ENCODE measurements around the gene STARD9.
"Not testable (repeated sequence)": the region's sequence is repeated elsewhere in the genome, so short reads cannot be mapped to it uniquely, and the experiment has no call there.

Gene STARD9

DNA sequence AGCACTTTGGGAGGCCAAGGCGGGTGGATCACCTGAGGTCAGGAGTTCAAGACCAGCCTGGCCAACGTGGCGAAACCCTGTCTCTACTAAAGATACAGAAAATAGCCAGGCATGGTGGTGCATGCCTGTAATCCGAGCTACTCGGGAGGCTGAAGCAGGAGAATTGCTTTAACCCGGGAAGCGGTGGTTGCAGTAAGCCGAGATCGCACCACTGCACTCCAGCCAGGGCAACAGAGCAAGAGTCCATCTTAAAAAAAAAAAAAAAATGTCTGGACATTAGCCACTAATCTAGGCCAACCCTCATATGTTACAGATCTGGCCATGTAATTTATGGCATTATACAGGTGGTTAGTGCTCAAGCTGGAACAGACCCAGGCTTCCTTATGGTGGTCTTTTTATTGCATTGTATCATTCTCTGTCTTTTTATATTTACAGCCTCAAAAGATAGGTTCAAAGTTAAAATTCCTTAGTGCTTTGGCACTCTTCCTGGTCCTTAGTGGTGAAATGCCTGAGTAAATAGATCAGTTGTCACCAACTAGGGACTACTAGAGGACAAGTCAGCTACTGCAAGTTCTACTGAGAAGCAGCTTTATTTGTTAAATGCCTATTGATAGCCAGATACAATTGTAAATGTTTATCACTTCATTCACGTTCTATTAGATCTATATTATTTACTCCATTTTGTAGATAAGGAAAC, 16.0 kb downstream of the STARD9 start:
- no peak for DNase-seq

- no peak for DNase-seq
These were observed 17.3 kb downstream of the STARD9 start for GRCh38 chr15:42592716-42593115.

DNA sequence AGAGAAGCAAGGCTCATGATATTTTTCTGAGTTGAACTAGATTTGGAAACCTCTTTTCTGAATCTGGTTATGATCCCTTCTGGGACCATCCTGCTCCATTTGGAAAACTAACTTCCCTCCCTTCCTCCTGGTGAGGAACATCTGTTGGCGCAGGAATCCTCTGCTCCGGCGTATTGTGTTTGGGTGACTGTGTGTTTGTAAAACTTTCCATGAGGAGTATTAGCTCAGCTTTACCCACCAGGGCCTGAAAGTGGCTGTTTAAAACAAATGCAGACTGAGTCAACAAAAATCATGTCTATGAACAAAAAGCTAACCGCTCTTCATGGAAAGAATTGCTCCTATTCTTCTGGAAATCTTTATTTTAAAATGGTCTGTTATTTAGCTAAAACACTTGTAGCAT, 17.7 kb downstream of the STARD9 start:
- DNase-seq = no peak

DNA sequence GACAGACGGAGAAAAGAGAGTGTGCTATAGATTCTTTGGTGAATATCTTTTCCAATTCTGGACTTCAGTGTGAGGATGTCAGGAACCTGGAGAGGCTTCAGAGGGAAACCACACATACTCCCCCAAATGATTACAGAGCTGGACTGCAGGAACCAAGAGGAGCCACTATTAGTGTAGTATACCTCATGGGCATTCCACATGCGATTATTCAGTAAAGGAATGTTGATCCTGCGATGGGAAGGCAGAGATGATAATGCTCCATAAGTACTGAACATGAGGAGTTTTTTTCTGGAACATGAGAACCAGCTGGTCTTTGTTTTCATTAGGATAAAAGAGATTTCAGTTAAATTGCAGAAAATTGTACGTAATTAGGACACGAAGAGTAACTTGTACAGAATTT, 18.7 kb downstream of the STARD9 start:
- no peak for DNase-seq

DNA sequence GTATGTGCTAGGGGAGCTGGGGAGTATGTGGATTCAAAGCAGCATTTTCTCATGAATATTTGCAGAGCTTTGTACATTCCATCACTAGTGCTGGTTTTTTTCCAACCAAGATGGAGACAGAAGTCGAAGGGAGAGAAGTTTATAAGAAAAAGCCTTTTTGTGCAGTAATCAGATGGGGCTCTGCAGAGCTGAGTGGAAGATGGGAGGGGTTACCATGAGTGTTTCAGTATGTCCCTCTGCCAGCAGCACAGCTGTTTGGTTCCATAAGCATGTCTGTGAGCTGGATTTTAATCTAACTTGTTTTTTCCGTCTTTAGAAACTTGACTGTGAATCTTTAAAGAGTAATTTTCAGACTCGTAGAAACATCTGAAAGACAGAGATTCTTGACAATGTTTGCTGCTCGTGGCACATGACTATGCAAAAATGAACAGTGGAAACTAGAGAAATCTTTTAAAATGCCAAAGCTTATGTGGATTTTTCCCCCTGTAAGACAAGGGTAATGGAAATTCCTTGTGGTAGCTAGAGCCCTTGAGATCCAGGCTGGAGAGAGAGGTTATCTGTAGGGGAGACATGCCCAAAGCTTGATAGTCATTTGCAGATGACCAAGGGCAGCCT, 20.3 kb downstream of the STARD9 start:
- no peak for DNase-seq

DNA sequence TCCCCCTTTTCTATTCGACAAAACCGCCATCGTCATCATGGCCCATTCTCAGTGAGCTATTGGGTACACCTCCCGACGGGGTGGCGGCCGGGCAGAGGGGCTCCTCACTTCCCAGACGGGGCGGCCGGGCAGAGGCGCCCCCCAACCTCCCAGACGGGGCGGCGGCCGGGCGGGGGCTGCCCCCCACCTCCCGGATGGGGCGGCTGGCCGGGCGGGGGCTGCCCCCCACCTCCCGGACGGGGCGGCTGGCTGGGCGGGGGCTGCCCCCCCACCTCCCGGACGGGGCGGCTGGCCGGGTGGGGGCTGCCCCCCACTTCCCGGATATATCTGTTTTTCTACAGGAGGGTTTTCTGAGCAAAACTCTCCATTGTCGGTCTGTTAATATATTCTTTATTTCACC, 25.9 kb downstream of the STARD9 start:
- not testable (repeated sequence) for DNase-seq

- no peak for DNase-seq
These were observed 27.1 kb downstream of the STARD9 start for GRCh38 chr15:42602501-42602900.

DNA sequence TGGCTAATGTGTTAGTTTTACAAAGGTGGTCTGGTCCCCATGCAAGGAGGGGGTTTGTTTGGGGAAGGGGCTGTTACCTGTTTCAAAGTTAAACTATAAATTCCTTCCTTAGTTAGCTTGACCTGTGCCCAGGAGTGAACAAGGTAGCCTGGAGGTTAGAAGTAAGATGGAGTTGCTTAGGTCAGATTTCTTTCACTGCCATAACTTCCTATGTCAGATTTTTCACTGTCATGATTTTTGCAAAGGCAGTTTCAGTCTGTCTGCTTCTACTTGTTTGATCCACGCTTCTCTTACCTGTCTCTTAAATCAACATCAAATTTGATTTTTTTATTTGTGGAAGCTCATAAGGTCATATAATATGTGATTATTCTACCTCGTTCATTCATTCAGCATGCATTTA, 28.6 kb downstream of the STARD9 start:
- no peak for DNase-seq

GRCh38 chr15:42604894-42605744, 29.7 kb downstream of the STARD9 start:
- no peak for DNase-seq

DNA sequence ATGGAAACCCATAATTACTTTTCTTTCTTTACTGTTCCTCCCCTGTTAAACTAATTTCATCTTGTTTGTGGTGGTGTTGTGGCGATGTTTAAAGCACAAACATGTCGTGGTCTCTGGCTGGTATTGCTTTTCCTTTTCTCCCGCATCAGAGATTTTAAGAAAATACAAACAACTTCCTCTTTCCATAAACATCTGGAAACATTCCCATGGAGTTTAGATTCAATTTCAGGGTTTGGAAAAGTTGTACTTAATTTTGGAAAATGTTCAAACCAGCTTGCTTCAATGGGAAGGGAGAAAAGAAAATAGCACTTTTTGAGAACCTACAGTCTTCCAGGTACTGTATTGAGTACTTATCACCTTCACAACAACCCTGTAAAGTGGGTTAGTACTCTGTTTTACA, 30.4 kb downstream of the STARD9 start:
- no peak for DNase-seq

GRCh38 chr15:42608110-42608531, 32.7 kb downstream of the STARD9 start:
- DNase-seq = no peak

GRCh38 chr15:42608752-42609488, 33.5 kb downstream of the STARD9 start:
- DNase-seq = no peak

GRCh38 chr15:42611532-42611931, 36.1 kb downstream of the STARD9 start:
- no peak for DNase-seq

GRCh38 chr15:42612367-42612912, 37.0 kb downstream of the STARD9 start:
- DNase-seq = no peak

DNA sequence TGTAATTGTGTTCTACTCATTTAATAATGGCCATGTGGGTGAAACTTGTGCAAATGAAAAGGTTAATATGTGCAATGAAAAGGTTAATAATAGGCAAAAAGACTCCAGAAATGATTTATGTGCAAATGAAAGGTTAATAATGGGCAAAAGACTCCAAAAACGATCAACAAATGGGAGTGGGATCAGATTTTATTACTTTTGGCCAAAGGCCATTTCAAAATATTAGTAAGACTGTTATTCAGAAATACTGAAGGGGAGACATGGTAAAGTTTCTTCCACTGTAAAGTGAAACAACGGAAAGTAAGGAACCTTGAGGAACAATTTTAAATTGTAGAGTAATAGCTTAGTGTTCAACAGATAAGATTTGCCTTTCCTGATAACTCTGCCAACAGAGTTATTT, 40.7 kb downstream of the STARD9 start:
- no peak for DNase-seq

- no peak for DNase-seq
These were observed 44.4 kb downstream of the STARD9 start for GRCh38 chr15:42619656-42620371.

DNA sequence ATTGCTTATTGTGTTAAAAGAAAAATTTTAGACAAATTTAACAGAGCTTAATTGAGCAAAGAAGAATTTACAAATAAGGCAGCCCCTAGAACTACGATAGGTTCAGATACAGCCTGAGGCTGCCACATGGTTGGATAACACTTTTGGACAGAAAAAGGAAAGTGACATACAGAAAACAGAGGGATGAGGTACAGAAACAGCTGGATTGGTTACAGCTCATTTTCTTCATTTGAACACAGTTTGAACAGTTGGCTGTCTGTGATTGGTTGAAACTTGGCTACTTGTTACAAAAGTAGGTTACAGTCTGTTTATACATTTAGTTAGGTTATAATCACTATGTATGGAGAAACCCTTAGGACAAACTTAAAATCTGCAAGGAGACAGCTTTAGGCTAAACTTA, 46.0 kb downstream of the STARD9 start:
- no peak for DNase-seq

- DNase-seq = no peak
These were observed 46.9 kb downstream of the STARD9 start for GRCh38 chr15:42621996-42622925.

DNA sequence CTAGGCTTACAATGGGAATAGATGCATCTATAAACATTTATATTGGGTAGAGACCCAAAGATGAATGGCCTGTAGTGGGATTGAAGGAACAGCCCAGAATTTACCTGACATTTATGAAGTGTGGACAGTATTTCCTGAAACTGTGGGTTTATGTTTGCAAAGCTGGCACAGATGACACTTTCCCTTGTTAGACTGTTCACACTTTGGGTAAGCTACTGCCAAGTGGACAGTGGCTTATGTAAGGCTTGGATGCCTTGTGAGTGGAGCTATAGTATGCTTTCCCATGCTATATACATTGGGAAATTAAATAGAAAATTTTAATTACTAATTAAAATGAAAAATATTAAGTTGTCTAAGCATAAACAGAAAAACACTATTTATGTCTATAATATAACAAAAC, 48.5 kb downstream of the STARD9 start:
- DNase-seq = no peak

DNA sequence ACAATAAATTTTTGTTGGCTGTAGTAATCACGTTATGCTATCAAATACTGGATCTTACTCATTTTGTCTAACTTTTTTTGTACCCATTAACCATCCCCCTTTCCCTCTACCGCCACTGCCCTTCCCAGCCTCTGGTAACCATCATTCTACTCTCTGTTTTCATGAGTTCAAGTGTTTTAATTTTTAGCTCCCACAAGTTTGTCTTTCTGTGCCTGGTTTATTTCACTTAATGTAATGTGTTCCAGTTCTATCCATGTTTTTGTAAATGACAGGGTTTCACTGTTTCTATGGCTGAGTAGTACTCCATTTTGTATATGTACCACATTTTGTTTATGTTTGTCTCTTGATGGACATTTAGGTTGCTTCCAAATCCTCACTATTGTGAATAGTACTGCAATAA, 52.1 kb downstream of the STARD9 start:
- DNase-seq = no peak

- no peak for DNase-seq
These were observed 53.4 kb downstream of the STARD9 start for GRCh38 chr15:42628761-42629160.
